Immature natural killer cell (primary cell): ENCODE measurements around the gene SGK1. TPM values are rescaled to one million over a fixed set of nuclear protein-coding genes. Genes with fewer than 3 reads are reported as not detected.

ENCODE experiments used
- DNase-seq, 3 donors: peaks; one replicate each; pipeline ENCODE4 v3.0.0; 2022; ENCODE audit warnings: mixed read lengths in 1 of 3
- H3K27ac Mint-ChIP-seq, 6 donors: one replicate each; pipeline ENCODE4 v1.8.0; 2020; ENCODE audit warnings: mixed read lengths in 6 of 6, mild to moderate bottlenecking in 5 of 6, inconsistent platforms in 4 of 6, moderate library complexity in 3 of 6
- H3K27me3 Mint-ChIP-seq, 3 donors: one replicate each; pipeline ENCODE4 v1.8.0; 2020 to 2021; ENCODE audit warnings: low read depth in 3 of 3, mild to moderate bottlenecking in 3 of 3, mixed read lengths in 3 of 3, moderate library complexity in 3 of 3, inconsistent platforms in 1 of 3
- H3K36me3 Mint-ChIP-seq, 3 donors: one replicate each; pipeline ENCODE4 v1.8.0; 2020; ENCODE audit warnings: mixed read lengths in 3 of 3, inconsistent platforms in 2 of 3, mild to moderate bottlenecking in 2 of 3
- H3K4me1 Mint-ChIP-seq, 2 donors: one replicate each; pipeline ENCODE4 v1.8.0; 2020; ENCODE audit warnings: inconsistent platforms in 2 of 2, mild to moderate bottlenecking in 2 of 2, mixed read lengths in 2 of 2, moderate library complexity in 1 of 2
- H3K4me3 Mint-ChIP-seq, 5 donors: one replicate each; pipeline ENCODE4 v1.8.0; 2020; ENCODE audit warnings: mild to moderate bottlenecking in 5 of 5, mixed read lengths in 5 of 5, inconsistent platforms in 3 of 5, moderate library complexity in 3 of 5
- H3K9me3 Mint-ChIP-seq, 6 donors: one replicate each; pipeline ENCODE4 v1.8.0; 2020; ENCODE audit warnings: mild to moderate bottlenecking in 6 of 6, mixed read lengths in 6 of 6, inconsistent platforms in 4 of 6, moderate library complexity in 3 of 6
- polyA plus RNA-seq, 3 donors: library from polyadenylated mRNA; unstranded; fragments of 300-500 nt; fragmentation: Illumina TruSeq; gene quantifications; one replicate each; pipeline ENCODE4 v1.2.3, GENCODE V29; 2021

SGK1 gene
- polyA plus RNA-seq, 3 donors from 2014 or later, result 1.2 to 4.3 (median 3.8) TPM

DNA sequence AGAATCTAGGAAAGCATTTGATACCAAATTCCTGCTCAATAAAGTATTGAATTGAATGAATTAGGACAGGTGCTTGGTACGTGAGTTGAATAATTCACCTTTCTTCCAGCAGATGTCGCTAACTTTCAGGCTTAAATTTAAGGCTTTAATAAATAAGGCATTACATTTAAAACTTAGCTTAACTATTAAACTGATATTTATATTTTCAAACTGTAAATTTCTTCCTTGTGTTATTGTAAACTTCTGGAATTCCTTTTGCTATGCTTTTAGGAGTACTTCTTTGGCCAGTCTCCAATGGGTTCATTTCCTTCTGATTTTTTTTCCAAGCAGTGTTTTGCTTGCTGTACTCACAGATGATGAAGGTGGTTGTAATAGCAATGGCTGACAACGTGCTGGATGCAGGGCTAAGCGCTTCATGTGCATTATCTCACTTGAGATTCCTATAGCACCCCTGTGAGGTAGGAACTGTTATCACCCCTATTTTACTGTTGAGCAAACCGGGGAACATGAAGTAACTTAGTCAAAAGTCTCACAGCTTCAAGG lies 194.2 kb downstream of the SGK1 start:
- peak in 2 of 3 donors; percentile 12 to 37 for DNase-seq
- Mint-ChIP-seq H3K4me1 (no peaks in the 10 kb centered on the region), H3K9me3 (no peaks in the 10 kb centered on the region), H3K27me3 (peaks cover 0 to 2% (median 0%) of the 10 kb centered on the region in 3 donors), H3K27ac (no peak overlapping the region), H3K36me3 (no peaks in the 10 kb centered on the region), H3K4me3 (no peak overlapping the region)

DNA sequence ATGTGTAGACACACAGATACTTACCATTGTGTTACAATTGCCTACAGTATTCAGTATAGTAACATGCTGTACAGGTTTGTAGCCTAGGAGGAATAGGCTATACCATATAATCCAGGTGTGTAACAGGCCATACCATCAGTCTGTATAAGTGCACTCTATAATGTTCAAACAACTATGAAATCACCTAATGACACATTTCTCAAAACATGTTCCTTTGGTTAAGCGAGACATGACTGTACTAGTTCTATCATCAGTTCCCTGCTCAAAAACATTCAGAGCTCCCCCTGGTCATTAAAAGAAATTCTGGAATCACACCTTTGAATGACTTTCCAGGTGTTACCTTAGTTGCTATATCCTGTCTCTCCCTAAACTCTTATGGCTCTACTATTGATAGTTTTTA lies 195.1 kb downstream of the SGK1 start:
- Mint-ChIP-seq H3K36me3 (no peaks in the 10 kb centered on the region), H3K27ac (no peak overlapping the region), H3K4me1 (no peaks in the 10 kb centered on the region), H3K9me3 (no peaks in the 10 kb centered on the region), H3K27me3 (peaks cover 0 to 2% (median 2%) of the 10 kb centered on the region in 3 donors), H3K4me3 (no peak overlapping the region)
- DNase-seq, result no peak

GRCh38 chr6:134119486-134119885 lies 198.4 kb downstream of the SGK1 start:
- H3K9me3 Mint-ChIP-seq, result no peaks in the 10 kb centered on the region
- H3K27ac Mint-ChIP-seq, result no peak overlapping the region
- H3K27me3 Mint-ChIP-seq, result peaks cover 2 to 6% (median 5%) of the 10 kb centered on the region in 3 donors
- DNase-seq, result no peak
- no peak overlapping the region for H3K4me3 Mint-ChIP-seq
- no peaks in the 10 kb centered on the region for H3K4me1 Mint-ChIP-seq
- no peaks in the 10 kb centered on the region for H3K36me3 Mint-ChIP-seq
